Central memory CD4-positive, alpha-beta T cell (primary cell): Measurements from ENCODE around the gene IL10.
A peak's percentile ranks its signal among the peaks of the same experiment; 100 is the strongest.

Source experiments
- DNase-seq: peaks from one replicate; pipeline ENCODE4 v3.0.0; 2022

The IL10 gene

GRCh38 chr1:206732992-206733391, 39.3 kb downstream of the IL10 start:
- no peak for DNase-seq

GRCh38 chr1:206732508-206732907, 39.8 kb downstream of the IL10 start:
- DNase-seq = no peak

- no peak for DNase-seq
Observed at GRCh38 chr1:206729507-206729906, 42.8 kb downstream of the IL10 start.

- DNase-seq = no peak
Observed at GRCh38 chr1:206729050-206729449, 43.2 kb downstream of the IL10 start.

GRCh38 chr1:206728697-206728987, 43.7 kb downstream of the IL10 start:
- DNase-seq = no peak

- DNase-seq = no peak
Observed at GRCh38 chr1:206727981-206728696, 44.2 kb downstream of the IL10 start.

- DNase-seq = peak; percentile 44
Observed at GRCh38 chr1:206725109-206725963, 47.0 kb downstream of the IL10 start.

GRCh38 chr1:206723805-206724472, 48.4 kb downstream of the IL10 start:
- no peak for DNase-seq

GRCh38 chr1:206723462-206723804, 48.9 kb downstream of the IL10 start:
- no peak for DNase-seq

GRCh38 chr1:206722751-206723461, 49.4 kb downstream of the IL10 start:
- DNase-seq = no peak

GRCh38 chr1:206721454-206721853, 50.8 kb downstream of the IL10 start:
- DNase-seq = no peak

GRCh38 chr1:206719169-206719839, 53.0 kb downstream of the IL10 start:
- no peak for DNase-seq

GRCh38 chr1:206717674-206717989, 54.7 kb downstream of the IL10 start:
- no peak for DNase-seq
